Osteocyte (in vitro differentiated cells): ENCODE measurements around the gene PHACTR3. TPM values are rescaled to one million over a fixed set of nuclear protein-coding genes. Genes with fewer than 3 reads are reported as not detected.

Experiments
- DNase-seq: peaks from one replicate; pipeline ENCODE4 v3.0.0; 2021; ENCODE audit warnings: mixed read lengths; ENCODE audit not compliant: unreplicated experiment; ENCODE audit errors: extremely low spot score
- H3K27ac Mint-ChIP-seq: one replicate; pipeline ENCODE4 v1.8.0; 2021; ENCODE audit warnings: mild to moderate bottlenecking, mixed read lengths; ENCODE audit not compliant: unreplicated experiment
- H3K27me3 Mint-ChIP-seq: one replicate; pipeline ENCODE4 v1.8.0; 2021; ENCODE audit warnings: mixed read lengths; ENCODE audit not compliant: unreplicated experiment
- H3K36me3 Mint-ChIP-seq: one replicate; pipeline ENCODE4 v1.8.0; 2021; ENCODE audit warnings: mixed read lengths; ENCODE audit not compliant: unreplicated experiment
- H3K4me1 Mint-ChIP-seq: one replicate; pipeline ENCODE4 v1.8.0; 2021; ENCODE audit warnings: mixed read lengths; ENCODE audit not compliant: unreplicated experiment
- H3K4me3 Mint-ChIP-seq: one replicate; pipeline ENCODE4 v1.8.0; 2021; ENCODE audit warnings: mild to moderate bottlenecking, moderate library complexity, mixed read lengths; ENCODE audit not compliant: unreplicated experiment
- H3K9me3 Mint-ChIP-seq: one replicate; pipeline ENCODE4 v1.8.0; 2021; ENCODE audit warnings: mixed read lengths; ENCODE audit not compliant: unreplicated experiment
- CTCF ChIP-seq: fragments of 200-600 bp; sonication (generic); IDR thresholded peaks from 2 replicates; pipeline ENCODE4 v1.5.0; 2021; ENCODE audit warnings: antibody characterized with exemption, mild to moderate bottlenecking, moderate library complexity
- total RNA-seq: library from RNA; stranded (reverse); gene quantifications from 2 replicates; pipeline ENCODE4 v1.2.1, GENCODE V29; 2021

Gene PHACTR3
- total RNA-seq, 1 donor from 2014 or later: not detected

- Mint-ChIP-seq H3K4me1 (no peaks in the 10 kb centered on the region), H3K27ac (no peak overlapping the region), H3K36me3 (no peaks in the 10 kb centered on the region), H3K9me3 (no peaks in the 10 kb centered on the region), H3K27me3 (no peaks in the 10 kb centered on the region), H3K4me3 (no peak overlapping the region)
- DNase-seq: peak; percentile 69
- no peak for TF ChIP-seq CTCF
These were observed 92.1 kb downstream of the PHACTR3 start for GRCh38 chr20:59696476-59696875.

- Mint-ChIP-seq H3K4me1 (no peaks in the 10 kb centered on the region), H3K9me3 (no peaks in the 10 kb centered on the region), H3K27me3 (no peaks in the 10 kb centered on the region), H3K36me3 (no peaks in the 10 kb centered on the region), H3K4me3 (no peak overlapping the region), H3K27ac (no peak overlapping the region)
- DNase-seq: peak; percentile 30
- TF ChIP-seq CTCF: no peak
These were observed 92.7 kb downstream of the PHACTR3 start for GRCh38 chr20:59697068-59697467.

- no peak for TF ChIP-seq CTCF
- Mint-ChIP-seq H3K27me3 (no peaks in the 10 kb centered on the region), H3K27ac (no peak overlapping the region), H3K9me3 (no peaks in the 10 kb centered on the region), H3K36me3 (no peaks in the 10 kb centered on the region), H3K4me1 (no peaks in the 10 kb centered on the region), H3K4me3 (no peak overlapping the region)
- DNase-seq: no peak
These were observed 94.3 kb downstream of the PHACTR3 start for GRCh38 chr20:59698598-59698997.

- Mint-ChIP-seq H3K4me3 (no peak overlapping the region), H3K27ac (no peak overlapping the region), H3K27me3 (no peaks in the 10 kb centered on the region), H3K9me3 (no peaks in the 10 kb centered on the region), H3K36me3 (no peaks in the 10 kb centered on the region), H3K4me1 (no peaks in the 10 kb centered on the region)
- DNase-seq: peak; percentile 17
- no peak for TF ChIP-seq CTCF
These were observed 96.9 kb downstream of the PHACTR3 start for GRCh38 chr20:59701236-59701635.

GRCh38 chr20:59703046-59703445 is 98.7 kb downstream of the PHACTR3 start:
- Mint-ChIP-seq H3K36me3 (no peaks in the 10 kb centered on the region), H3K9me3 (peaks cover 4% of the 10 kb centered on the region), H3K27me3 (no peaks in the 10 kb centered on the region), H3K27ac (no peak overlapping the region), H3K4me3 (no peak overlapping the region), H3K4me1 (no peaks in the 10 kb centered on the region)
- no peak for TF ChIP-seq CTCF
- DNase-seq: no peak
